NOMO-1 (cell line): ENCODE data around the gene SEMA3F.
"Not testable (repeated sequence)": the region's sequence is repeated elsewhere in the genome, so short reads cannot be mapped to it uniquely, and the experiment has no call there.

Experiments
- DNase-seq, 2 experiments: peaks; one replicate each; lab custom pipeline; 2025; ENCODE audit not compliant: unreplicated experiment in 2 of 2; lab: John Stamatoyannopoulos, UW

Gene SEMA3F

GRCh38 chr3:50227390-50228183 lies 72.5 kb downstream of the SEMA3F start:
- peak; percentile 91 to 96 for DNase-seq

- DNase-seq = not testable (repeated sequence)
These were observed 73.2 kb downstream of the SEMA3F start for GRCh38 chr3:50228184-50228763.

GRCh38 chr3:50229490-50229889 lies 74.4 kb downstream of the SEMA3F start:
- DNase-seq = no peak

GRCh38 chr3:50230104-50230793 lies 75.1 kb downstream of the SEMA3F start:
- DNase-seq = peak; percentile 59 to 77

- no peak for DNase-seq
These were observed 75.6 kb downstream of the SEMA3F start for GRCh38 chr3:50230794-50231125.

- no peak for DNase-seq
These were observed 76.5 kb downstream of the SEMA3F start for GRCh38 chr3:50231581-50231980.

- no peak for DNase-seq
These were observed 77.2 kb downstream of the SEMA3F start for GRCh38 chr3:50232303-50232702.

- no peak for DNase-seq
These were observed 78.1 kb downstream of the SEMA3F start for GRCh38 chr3:50233176-50233575.

GRCh38 chr3:50235716-50236483 lies 80.8 kb downstream of the SEMA3F start, which contains the start of gene GNAI2:
TSS of gene GNAI2 (plus strand) at chr3:50236204. CDS start at chr3:50236336, 132 bp downstream.
- peak; percentile 99 for DNase-seq

GRCh38 chr3:50236484-50237132 lies 81.5 kb downstream of the SEMA3F start:
- no peak for DNase-seq

- peak in 1 of 2 experiments; percentile 38 for DNase-seq
These were observed 82.1 kb downstream of the SEMA3F start for GRCh38 chr3:50237133-50237651.

GRCh38 chr3:50237754-50238548 lies 82.8 kb downstream of the SEMA3F start:
- peak; percentile 81 to 84 for DNase-seq

GRCh38 chr3:50238549-50239026 lies 83.5 kb downstream of the SEMA3F start:
- DNase-seq = peak in 1 of 2 experiments; percentile 17
